Thoracic aorta (tissue), 2 donors: ENCODE measurements around the gene MIER3. TPM values are rescaled to one million over a fixed set of nuclear protein-coding genes. Genes with fewer than 3 reads are reported as not detected.

Experiments
- ATAC-seq: fragments of 150-250 bp; one replicate; pipeline ENCODE4 v1.8.0; 2017; ENCODE audit warnings: low read depth; ENCODE audit not compliant: insufficient number of reproducible peaks, low FRiP score
- DNase-seq: peaks from one replicate; pipeline ENCODE4 v3.0.0-alpha.2; 2020; ENCODE audit warnings: low spot score
- H3K27ac ChIP-seq, 2 donors: fragments of 200-600 bp; sonication (generic); 1 replicate in 1 of 2; 2 replicates in 1 of 2; pipeline ENCODE4 v1.5.1; 2016; ENCODE audit warnings: mild to moderate bottlenecking in 2 of 2, moderate library complexity in 2 of 2
- H3K27me3 ChIP-seq: fragments of 200-600 bp; sonication (generic); replicated peaks from 2 replicates; pipeline ENCODE4 v1.6.0; 2016; ENCODE audit warnings: mild to moderate bottlenecking; ENCODE audit not compliant: insufficient read depth
- H3K36me3 ChIP-seq: fragments of 200-600 bp; sonication (generic); one replicate; pipeline ENCODE4 v1.5.1; 2016
- H3K4me1 ChIP-seq, 2 donors: fragments of 200-600 bp; sonication (generic); 1 replicate in 1 of 2; 2 replicates in 1 of 2; pipeline versions ENCODE4 v1.5.1 to v1.6.0; 2016; ENCODE audit warnings: low read depth in 2 of 2, mild to moderate bottlenecking in 1 of 2; ENCODE audit not compliant: control insufficient read depth in 1 of 2
- H3K4me3 ChIP-seq: fragments of 200-600 bp; sonication (generic); 2 replicates; pipeline ENCODE4 v1.5.1; 2016; ENCODE audit warnings: mild to moderate bottlenecking
- H3K9me3 ChIP-seq: fragments of 200-600 bp; sonication (generic); 2 replicates; pipeline ENCODE4 v1.5.1; 2016
- CTCF ChIP-seq: fragments of 200-600 bp; sonication (generic); IDR thresholded peaks from one replicate; pipeline ENCODE4 v1.5.1; 2019; ENCODE audit warnings: antibody characterized with exemption
- total RNA-seq, 2 donors: library from RNA; depleted of rRNA; stranded (reverse); fragments of >200 nt; gene quantifications; one replicate each; pipeline versions ENCODE4 v1.1.0 to v1.2.3, GENCODE V29; 2016

Gene MIER3
- total RNA-seq, 2 donors from 2014 or later, result 15.4 to 39.4 TPM

DNA sequence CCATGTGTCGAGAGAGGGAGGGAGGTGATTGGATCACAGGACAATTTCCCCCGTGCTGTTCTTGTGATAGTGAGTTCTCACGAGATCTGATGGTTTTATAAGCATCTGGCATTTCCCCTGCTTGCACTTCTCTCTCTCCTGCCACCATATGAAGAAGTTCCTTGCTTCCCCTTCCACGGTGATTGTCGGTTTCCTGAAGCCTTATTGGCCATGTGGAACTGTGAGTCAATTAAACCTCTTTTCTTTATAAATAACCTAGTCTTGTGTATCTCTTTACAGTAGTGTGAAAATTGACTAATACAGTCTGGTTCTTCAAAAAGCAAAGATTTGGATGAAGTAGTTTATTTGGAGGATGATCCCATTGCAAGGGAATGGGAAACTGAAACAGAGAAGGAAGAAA is 11.3 kb upstream of the MIER3 start:
- TF ChIP-seq CTCF, result no peak
- Histone ChIP-seq H3K9me3 (no peaks in the 10 kb centered on the region), H3K4me3 (no peak overlapping the region), H3K27me3 (no peaks in the 10 kb centered on the region), H3K36me3 (no peaks in the 10 kb centered on the region), H3K27ac (no peak overlapping the region), H3K4me1 (no peaks in the 10 kb centered on the region)
- no peak for DNase-seq
- ATAC-seq, result no peak

GRCh38 chr5:56962286-56962685 is 10.4 kb upstream of the MIER3 start:
- Histone ChIP-seq H3K36me3 (no peaks in the 10 kb centered on the region), H3K4me3 (no peak overlapping the region), H3K27ac (no peak overlapping the region), H3K4me1 (no peaks in the 10 kb centered on the region), H3K27me3 (no peaks in the 10 kb centered on the region), H3K9me3 (no peaks in the 10 kb centered on the region)
- ATAC-seq, result no peak
- no peak for TF ChIP-seq CTCF
- DNase-seq, result no peak

- H3K27ac ChIP-seq, result no peak overlapping the region
These were observed 9.8 kb upstream of the MIER3 start for GRCh38 chr5:56961746-56962145.

GRCh38 chr5:56959326-56959725 is 7.4 kb upstream of the MIER3 start:
- no peaks in the 10 kb centered on the region for H3K36me3 ChIP-seq
- H3K9me3 ChIP-seq, result no peaks in the 10 kb centered on the region
- H3K4me3 ChIP-seq, result no peak overlapping the region
- no peaks in the 10 kb centered on the region for H3K4me1 ChIP-seq
- no peak for ATAC-seq
- H3K27me3 ChIP-seq, result no peaks in the 10 kb centered on the region
- DNase-seq, result no peak
- H3K27ac ChIP-seq, result no peak overlapping the region
- TF ChIP-seq CTCF, result no peak

More at GRCh38 chr5:56961746-56962145, 9.8 kb upstream of the MIER3 start:
- H3K4me3 ChIP-seq, result no peak overlapping the region
- no peaks in the 10 kb centered on the region for H3K36me3 ChIP-seq
- no peaks in the 10 kb centered on the region for H3K27me3 ChIP-seq
- ATAC-seq (no peak), DNase-seq (no peak)
- H3K9me3 ChIP-seq, result no peaks in the 10 kb centered on the region
- no peak for TF ChIP-seq CTCF
- H3K4me1 ChIP-seq, result no peaks in the 10 kb centered on the region

GRCh38 chr5:56958595-56958994 is 6.7 kb upstream of the MIER3 start:
- no peak for DNase-seq
- H3K27me3 ChIP-seq, result no peaks in the 10 kb centered on the region
- no peak for TF ChIP-seq CTCF
- H3K9me3 ChIP-seq, result no peaks in the 10 kb centered on the region
- ATAC-seq, result no peak
- no peaks in the 10 kb centered on the region for H3K36me3 ChIP-seq
- H3K27ac ChIP-seq, result no peak overlapping the region
- H3K4me3 ChIP-seq, result no peak overlapping the region
- no peaks in the 10 kb centered on the region for H3K4me1 ChIP-seq
